K562 (cell line): ENCODE data around the gene NMRAL1. TPM values are rescaled to one million over a fixed set of nuclear protein-coding genes. Genes with fewer than 3 reads are reported as not detected.

Experiments
- ATAC-seq: fragments of 200-7000 bp; cut with Tn5 transposase; 3 replicates; pipeline ENCODE4 v1.9.1; 2020; ENCODE audit warnings: moderate library complexity
- BruUV-seq: library from RNA; stranded (reverse); fragments of 400-500 nt; replicated peaks from 2 replicates; lab custom pipeline; 2021; lab: Mats Ljungman, UMichigan
- CTCF ChIA-PET: fragments of 300-600 bp; formaldehyde crosslinking; extraction: SDS; loops from one replicate; lab custom pipeline; 2021; ENCODE audit warnings: low intra/inter-chr PET ratio; lab: Yijun Ruan, JAX
- POLR2A ChIA-PET: fragments of 300-600, 350-650 bp; sonication (Branson Sonifier 250); formaldehyde crosslinking; extraction: SDS; loops from one replicate; lab custom pipeline; 2021; ENCODE audit warnings: antibody characterized with exemption, inconsistent platforms; lab: Yijun Ruan, JAX
- DNase-seq, 4 experiments: peaks; one replicate each; pipeline versions ENCODE4 v3.0.0 to v3.0.0-alpha.2; 2011 to 2018; ENCODE audit warnings: low spot score in 3 of 4, mixed read lengths in 3 of 4; ENCODE audit errors: extremely low read depth in 1 of 4
- FAIRE-seq: peaks from 2 replicates; lab custom pipeline; 2011; peaks lifted over from hg19 to GRCh38; lab: Jason Lieb, UNC
- H2AFZ ChIP-seq: 2 replicates; pipeline ENCODE4 v1.6.0; 2011; ENCODE audit warnings: low read depth, low read length, control low read depth, inconsistent platforms
- H3K27ac ChIP-seq: fragments of 200-600 bp; 3 replicates; pipeline ENCODE4 v1.8.0; 2011; ENCODE audit warnings: low read depth, mild to moderate bottlenecking, control low read depth, inconsistent platforms, low read length, moderate library complexity, mixed read lengths; ENCODE audit errors: extremely low read depth
- H3K27me3 ChIP-seq, 2 experiments: fragments of 300-600 bp in 1 of 2; 2 replicates in 1 of 2; 3 replicates in 1 of 2; pipeline versions ENCODE4 v1.6.0 to v1.8.0; 2011; ENCODE audit warnings: inconsistent platforms in 2 of 2, low read length in 2 of 2, mild to moderate bottlenecking in 1 of 2, mixed read lengths in 1 of 2, moderate library complexity in 1 of 2; ENCODE audit not compliant: control insufficient read depth in 2 of 2, insufficient read depth in 2 of 2
- H3K36me3 ChIP-seq: fragments of 300-600 bp; 3 replicates; pipeline ENCODE4 v1.8.0; 2011; ENCODE audit warnings: mild to moderate bottlenecking, low read length, inconsistent platforms; ENCODE audit not compliant: control insufficient read depth, insufficient read depth
- H3K4me1 ChIP-seq, 2 experiments: fragments of 200-600 bp in 1 of 2; replicated peaks in 1 of 2; 2 replicates in 1 of 2; 3 replicates in 1 of 2; pipeline versions ENCODE4 v1.5.1 to v1.8.0; 2011; ENCODE audit warnings: inconsistent platforms in 2 of 2, low read length in 2 of 2, mild to moderate bottlenecking in 1 of 2, mixed read lengths in 1 of 2, moderate library complexity in 1 of 2; ENCODE audit not compliant: control insufficient read depth in 2 of 2, insufficient read depth in 2 of 2
- H3K4me2 ChIP-seq: 2 replicates; pipeline ENCODE4 v1.6.1; 2011; ENCODE audit warnings: low read length, control low read depth, inconsistent platforms, mixed read lengths; ENCODE audit not compliant: insufficient read depth
- H3K4me3 ChIP-seq: fragments of 200-600 bp; sonication (generic), shearing (Covaris generic); 2 replicates; pipeline ENCODE4 v1.5.1; 2016; ENCODE audit warnings: control low read depth, inconsistent platforms
- H3K79me2 ChIP-seq: fragments of 200-600 bp; 3 replicates; pipeline ENCODE4 v1.8.0; 2011; ENCODE audit warnings: low read length, inconsistent platforms; ENCODE audit not compliant: control insufficient read depth, insufficient read depth
- H3K9ac ChIP-seq, 2 experiments: 2 replicates each; pipeline versions ENCODE4 v1.6.0 to v1.6.1; 2011; ENCODE audit warnings: low read depth in 2 of 2, low read length in 2 of 2, control low read depth in 1 of 2, inconsistent platforms in 1 of 2, mild to moderate bottlenecking in 1 of 2, mixed read lengths in 1 of 2; ENCODE audit not compliant: insufficient read depth in 1 of 2
- H3K9me1 ChIP-seq: one replicate; pipeline ENCODE4 v1.6.0; 2011; ENCODE audit warnings: inconsistent platforms, mild to moderate bottlenecking, low read length, moderate library complexity; ENCODE audit not compliant: control insufficient read depth, insufficient read depth
- H3K9me3 ChIP-seq: replicated peaks from 2 replicates; pipeline ENCODE4 v1.5.1; 2011; ENCODE audit warnings: low read depth, low read length, inconsistent platforms; ENCODE audit not compliant: control insufficient read depth, insufficient read depth
- H4K20me1 ChIP-seq: replicated peaks from 2 replicates; pipeline ENCODE4 v1.6.1; 2011; ENCODE audit warnings: low read length, inconsistent platforms, mixed read lengths; ENCODE audit not compliant: control insufficient read depth, insufficient read depth
- HNRNPL ChIP-seq: fragments of 200-400 bp; formaldehyde crosslinking; IDR thresholded peaks from 2 replicates; pipeline ENCODE4 v1.6.1; 2017; ENCODE audit warnings: low read depth, mild to moderate bottlenecking, low read length
- POLR2AphosphoS5 ChIP-seq: IDR thresholded peaks from 2 replicates; pipeline ENCODE4 v1.6.1; 2011; ENCODE audit warnings: mild to moderate bottlenecking, low read depth, low read length, moderate library complexity; ENCODE audit not compliant: control insufficient read depth, insufficient read depth
- POLR2G ChIP-seq: fragments of 200-400 bp; formaldehyde crosslinking; IDR thresholded peaks from 2 replicates; pipeline ENCODE4 v1.6.1; 2017; ENCODE audit warnings: low read depth, mild to moderate bottlenecking, antibody characterized with exemption, low read length, moderate library complexity
- RBFOX2 ChIP-seq: fragments of 200-400 bp; formaldehyde crosslinking; IDR thresholded peaks from 2 replicates; pipeline ENCODE4 v1.6.1; 2017; ENCODE audit warnings: low read depth, mild to moderate bottlenecking, low read length, moderate library complexity
- RBM25 ChIP-seq: fragments of 200-400 bp; formaldehyde crosslinking; IDR thresholded peaks from 2 replicates; pipeline ENCODE4 v1.6.1; 2018; ENCODE audit warnings: low read length, low read depth, moderate library complexity; ENCODE audit not compliant: severe bottlenecking
- SUPT5H ChIP-seq: fragments of 450-650 bp; IDR thresholded peaks from 2 replicates; pipeline ENCODE4 v1.6.1; 2016
- TSHZ1 ChIP-seq: fragments of 250-450 bp; sonication (Bioruptor Pico); IDR thresholded peaks from 2 replicates; pipeline ENCODE4 v1.4.0; 2020; ENCODE audit warnings: mild to moderate bottlenecking, moderate library complexity
- ZNF121 ChIP-seq: sonication (generic); formaldehyde crosslinking; conservative IDR thresholded peaks from 2 replicates; pipeline ENCODE4 v1.8.0; 2022; ENCODE audit warnings: missing genetic modification reagents
- ZNF146 ChIP-seq: IDR thresholded peaks from one replicate; pipeline ENCODE4 v1.6.1; 2018; ENCODE audit warnings: missing compliant biosample characterization; ENCODE audit not compliant: unreplicated experiment
- WGBS: fragments of 100-300 bp; shearing (Covaris generic); methylation state at CpG from one replicate; pipeline ENCODE4 v1.1.6; 2016; ENCODE audit warnings: low coverage, mixed read lengths; ENCODE audit not compliant: insufficient coverage; ENCODE audit errors: missing lambda C conversion rate; 5-methylcytosine and 5-hydroxymethylcytosine counted together
- in situ Hi-C: fragments of 300-500 bp; cut with MboI; formaldehyde crosslinking; loops from 4 replicates; pipeline ENCODE4 v1.15.0; 2018; ENCODE audit warnings: inconsistent platforms, mixed read lengths
- intact Hi-C: fragments of 100-400 bp; cut with micrococcal nuclease; formaldehyde crosslinking; loops from 2 replicates; pipeline ENCODE4 v1.14.2; 2022
- polyA plus RNA-seq, 8 experiments: library from polyadenylated mRNA; depleted of rRNA in 4 of 8; stranded (reverse) in 5 of 8; unstranded in 3 of 8; fragments of >200 nt; fragmentation: Nextera tagmentation in 2 of 8; fragmentation: Illumina TruSeq in 1 of 8; extraction: Ambion mirVana in 2 of 8; extraction: Trizol in 1 of 8; gene quantifications; 2 replicates each; pipeline versions ENCODE4 v1.2.1 to v1.2.3, GENCODE V29; 2011 to 2014; ENCODE audit warnings: inconsistent platforms in 1 of 8, missing spikeins in 1 of 8
- total RNA-seq, 7 experiments: library from RNA; depleted of rRNA in 6 of 7; stranded (reverse); fragments of >200 nt in 6 of 7; fragmentation: Illumina TruSeq in 2 of 7; extraction: Trizol in 2 of 7; gene quantifications; 2 replicates each; pipeline versions ENCODE4 v1.2.1 to v1.2.3, GENCODE V29; 2011 to 2021; ENCODE audit warnings: low replicate concordance in 1 of 7

NMRAL1 gene
- total and polyA plus RNA-seq, 9 of the 15 experiments (the other 6 are each of a cell fraction or from before 2014, with no cell fraction given), result 6.3 to 116 (median 63.2) TPM

- Histone ChIP-seq H3K27ac (no peak overlapping the region), H3K9ac (no peak overlapping the region), H4K20me1 (no peaks in the 10 kb centered on the region), H3K9me3 (no peaks in the 10 kb centered on the region), H2AFZ (no peak overlapping the region), H3K27me3 (no peaks in the 10 kb centered on the region), H3K36me3 (peaks cover 35% of the 10 kb centered on the region; the same call in 2 of the 3 replicates), H3K4me3 (no peak overlapping the region), H3K4me2 (no peak overlapping the region), H3K9me1 (no peaks in the 10 kb centered on the region), H3K79me2 (peaks cover 42% of the 10 kb centered on the region), H3K4me1 (peaks cover 9 to 38% of the 10 kb centered on the region in 2 experiments; a peak in 4 of 5 replicates)
- ATAC-seq (no peak), DNase-seq (no peak), FAIRE-seq (no peak)
- TF ChIP-seq ZNF121 (CRISPR knock-in tag) (peak; percentile 88), RBM25 (peak; percentile 10), ZNF146 (peak; percentile 43), HNRNPL (no peak)
- intact Hi-C loops (no loop called here), in situ Hi-C loops (no loop called here)
- ChIA-PET CTCF (no interaction called here), POLR2A (interaction anchor here (0.6 to 6.6 kb wide), 3 partner anchors 11 to 39 kb away, joined by 3 to 59 read pairs (median 3); no protein-coding TSS in a partner anchor)
- 93% methylated on average over 5 of the region's 5 CpGs for WGBS
- BruUV-seq, result no TSS peak
These were observed 2.6 kb downstream of the NMRAL1 start for GRCh38 chr16:4471869-4472268.

- H3K4me2 ChIP-seq, result no peak overlapping the region
- no peaks in the 10 kb centered on the region for H3K9me1 ChIP-seq
- H3K9ac ChIP-seq, result peak overlapping the region in 1 of 2 experiments; percentile 3; a peak in 1 of 4 replicates
- POLR2A ChIA-PET, result interaction anchor here (0.7 to 6.6 kb wide), 2 partner anchors 8 to 105 kb away, joined by 3 to 59 read pairs; no protein-coding TSS in a partner anchor
- in situ Hi-C loops, result no loop called here
- H3K27ac ChIP-seq, result no peak overlapping the region
- H3K79me2 ChIP-seq, result peaks cover 21% of the 10 kb centered on the region
- CTCF ChIA-PET, result no interaction called here
- TF ChIP-seq POLR2AphosphoS5 (0 out of 2 replicates have a peak, but pooled peaks have one; percentile 8), POLR2G (0 out of 2 replicates have a peak, but pooled peaks have one; percentile 21), SUPT5H (no peak), TSHZ1 (no peak), RBFOX2 (peak; percentile 46; the same call in 1 of the 2 replicates)
- TF ChIP-seq, all 486 proteins: peak for 3
- peaks cover 3 to 12% of the 10 kb centered on the region in 2 experiments; a peak in 3 of 5 replicates for H3K4me1 ChIP-seq
- H3K27me3 ChIP-seq, result no peaks in the 10 kb centered on the region
- no peaks in the 10 kb centered on the region for H4K20me1 ChIP-seq
- FAIRE-seq (no peak), DNase-seq (no peak), ATAC-seq (no peak)
- intact Hi-C loops, result no loop called here
- no peak overlapping the region for H3K4me3 ChIP-seq
- H2AFZ ChIP-seq, result no peak overlapping the region
- WGBS, result 98% methylated on average over 6 of the region's 10 CpGs
- no peaks in the 10 kb centered on the region for H3K9me3 ChIP-seq
- BruUV-seq, result no TSS peak
- peaks cover 58% of the 10 kb centered on the region; the same call in 2 of the 3 replicates for H3K36me3 ChIP-seq
These were observed 5.5 kb downstream of the NMRAL1 start for GRCh38 chr16:4468972-4469371.
